HG03066 (cell line): ENCODE data around the gene CD82.

Experiments
- ATAC-seq: cut with Tn5 transposase; IDR thresholded peaks from one replicate; pipeline ENCODE4 v1.9.1; 2021; ENCODE audit warnings: low read depth; ENCODE audit not compliant: unreplicated experiment

Gene CD82

DNA sequence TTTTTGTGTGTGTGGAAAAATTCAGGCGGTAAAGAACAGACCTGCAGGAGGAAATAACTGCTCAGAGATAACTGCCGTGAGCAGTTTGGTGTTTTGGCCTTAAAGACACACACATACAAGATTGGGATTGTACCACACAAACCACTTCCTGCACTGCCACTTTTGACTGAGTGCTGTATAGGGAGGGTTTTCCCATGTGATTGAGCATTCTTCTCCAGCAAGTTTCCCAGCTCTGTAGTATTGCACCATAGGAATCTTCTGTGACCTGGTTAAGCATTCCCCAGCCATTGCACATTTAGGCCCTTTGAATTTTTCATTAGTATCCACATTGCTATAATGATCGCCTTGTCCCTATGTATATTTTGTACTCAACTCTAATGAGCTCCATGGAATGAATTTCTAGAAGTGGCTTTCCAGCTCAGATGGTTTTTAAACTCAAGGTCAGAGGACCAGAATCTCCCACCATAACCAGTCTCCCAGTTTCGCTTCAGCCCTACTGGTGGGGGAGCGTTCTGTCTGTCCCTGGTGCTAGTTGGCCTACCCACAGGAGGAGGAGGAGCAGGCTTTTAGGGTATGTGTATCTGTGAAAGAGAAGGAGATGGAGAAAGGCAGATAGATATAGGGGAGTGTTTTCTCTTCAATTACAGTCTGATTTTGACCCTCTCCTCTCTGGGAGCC, 9.3 kb downstream of the CD82 start:
- ATAC-seq = no peak

DNA sequence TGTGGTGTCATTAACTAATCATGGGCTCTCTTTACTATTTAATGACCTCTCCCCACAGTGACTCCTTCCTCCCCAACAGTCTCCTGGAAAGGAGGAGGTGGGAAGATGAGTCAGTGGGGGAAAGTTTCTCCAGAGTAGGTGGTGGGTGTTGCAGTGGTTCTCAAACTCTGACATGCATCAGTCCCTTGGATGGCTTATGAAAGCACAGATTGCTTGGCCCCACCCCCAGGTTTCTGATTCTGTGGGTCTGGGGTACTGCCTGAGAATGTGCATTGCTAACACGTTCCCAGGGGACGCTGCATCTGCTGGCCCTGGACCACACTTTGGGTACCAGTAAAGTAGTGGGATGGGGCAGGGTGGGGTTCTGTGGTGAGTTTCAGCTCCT, 9.8 kb downstream of the CD82 start:
- no peak for ATAC-seq

- ATAC-seq = no peak
Observed at GRCh38 chr11:44575962-44576361, 10.5 kb downstream of the CD82 start.

- ATAC-seq = no peak
Observed at GRCh38 chr11:44576656-44577055, 11.2 kb downstream of the CD82 start.

DNA sequence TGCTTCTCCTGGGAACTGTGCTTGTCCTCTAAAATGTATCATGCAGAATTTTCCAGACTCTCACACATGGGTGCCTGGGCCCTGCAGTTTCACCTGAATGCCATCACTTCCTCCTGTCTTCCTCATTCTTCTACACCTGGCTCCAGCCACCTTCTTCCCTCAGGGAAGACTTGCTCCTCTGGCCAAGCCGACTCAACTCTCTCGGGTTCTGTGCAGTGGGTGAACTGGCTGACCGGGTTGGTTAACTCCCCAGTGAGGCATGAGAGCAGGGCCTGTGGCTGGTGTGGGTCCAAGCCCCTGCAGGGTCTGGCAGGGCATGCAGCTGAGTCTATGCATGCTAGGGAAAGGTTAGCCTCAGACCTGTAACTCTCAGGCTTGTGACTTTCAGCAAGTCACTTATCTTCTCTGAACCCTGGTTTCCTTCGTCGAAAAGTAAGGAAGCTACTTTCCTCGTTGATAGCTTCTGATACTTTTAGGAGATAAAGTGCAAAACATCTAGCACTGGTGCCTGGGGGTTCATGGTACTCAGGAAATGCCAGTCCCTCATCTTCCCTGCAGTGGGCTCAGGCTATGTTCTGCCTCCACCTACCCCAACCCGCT, 11.9 kb downstream of the CD82 start:
- ATAC-seq = no peak

DNA sequence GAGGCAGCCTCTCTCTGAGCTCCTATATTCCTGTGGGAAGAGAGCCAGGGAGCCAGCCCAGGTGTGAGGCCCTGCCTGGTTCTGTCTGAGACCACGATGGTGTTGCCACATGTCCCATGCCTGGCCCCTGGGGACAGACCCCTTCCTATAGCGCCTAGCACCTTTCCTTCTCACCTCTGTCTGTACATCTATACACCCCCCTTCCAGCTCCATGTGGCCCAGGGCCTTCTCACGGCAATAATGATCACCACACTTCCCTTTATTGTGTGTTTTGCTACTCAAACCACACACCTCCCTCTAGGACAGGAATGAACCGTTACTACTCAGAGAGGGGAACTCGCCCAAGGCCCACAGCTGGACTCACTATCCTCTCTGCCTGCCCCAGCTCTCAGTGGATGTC, 12.8 kb downstream of the CD82 start:
- no peak for ATAC-seq

GRCh38 chr11:44579302-44579761, 13.9 kb downstream of the CD82 start:
- no peak for ATAC-seq

GRCh38 chr11:44580701-44581100, 15.2 kb downstream of the CD82 start:
- no peak for ATAC-seq

GRCh38 chr11:44581246-44581645, 15.8 kb downstream of the CD82 start:
- no peak for ATAC-seq

- ATAC-seq = no peak
Observed at GRCh38 chr11:44582641-44583352, 17.3 kb downstream of the CD82 start.

- no peak for ATAC-seq
Observed at GRCh38 chr11:44583353-44583669, 17.8 kb downstream of the CD82 start.

DNA sequence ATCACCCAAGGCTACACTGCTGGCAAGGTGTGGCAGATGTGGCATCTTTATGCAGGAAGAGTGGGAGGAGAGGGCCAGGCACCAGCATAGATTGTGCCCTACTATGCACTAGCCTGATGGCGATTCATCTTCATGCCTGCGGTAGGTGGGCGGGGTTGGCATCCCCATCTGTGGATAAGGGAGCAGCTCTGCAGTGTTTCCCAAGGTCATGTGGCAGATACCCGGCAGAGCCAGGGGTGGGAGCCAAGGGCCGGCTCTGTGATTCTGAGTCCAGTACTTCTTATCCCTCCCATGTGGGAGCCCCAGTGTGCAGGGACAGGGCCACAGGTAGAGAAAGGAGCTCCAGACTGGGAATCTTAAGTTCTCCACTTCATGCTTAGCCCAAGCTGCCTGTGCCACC, 20.0 kb downstream of the CD82 start:
- no peak for ATAC-seq

- no peak for ATAC-seq
Observed at GRCh38 chr11:44589301-44589700, 23.8 kb downstream of the CD82 start.

- ATAC-seq = no peak
Observed at GRCh38 chr11:44590769-44591168, 25.3 kb downstream of the CD82 start.

DNA sequence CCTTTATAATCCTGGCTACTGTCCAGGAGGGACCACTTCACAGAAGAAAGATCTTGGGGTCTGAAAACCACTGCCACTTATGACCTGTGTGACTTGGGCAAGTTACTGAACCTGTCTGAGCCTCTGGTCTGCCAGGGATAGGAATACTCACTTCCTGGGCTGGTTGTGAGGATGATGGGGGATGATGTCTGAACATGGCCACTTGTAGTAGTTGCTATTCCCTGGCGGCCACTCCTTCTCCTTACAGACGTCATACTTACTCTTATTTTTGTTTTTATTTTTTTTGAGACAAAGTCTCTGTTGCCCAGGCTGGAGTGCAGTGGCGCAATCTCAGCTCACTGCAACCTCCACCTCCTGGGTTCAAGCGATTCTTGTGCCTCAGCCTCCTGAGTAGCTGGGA, 26.1 kb downstream of the CD82 start:
- no peak for ATAC-seq

GRCh38 chr11:44592125-44592940, 26.9 kb downstream of the CD82 start:
- ATAC-seq = no peak

DNA sequence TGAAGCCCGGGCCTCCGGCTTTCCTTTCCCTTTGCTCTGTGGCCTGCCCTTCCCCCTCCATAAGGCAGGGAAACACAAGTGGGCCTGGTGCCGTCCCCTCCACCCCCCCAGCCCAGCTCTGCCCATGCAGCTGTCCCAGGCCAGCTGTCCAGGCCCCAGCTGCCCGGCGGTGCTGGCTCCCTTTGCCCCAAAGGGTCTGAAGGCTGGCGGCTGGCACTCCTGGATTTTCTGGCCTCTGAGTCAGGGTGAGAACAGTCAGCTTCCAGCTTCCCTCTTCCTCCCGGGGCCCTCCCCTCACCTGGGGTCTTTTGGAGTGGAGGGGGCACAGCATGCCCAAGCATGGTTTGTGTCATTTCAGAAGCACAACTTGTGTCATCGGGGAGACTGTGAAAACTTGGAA, 27.8 kb downstream of the CD82 start:
- no peak for ATAC-seq

GRCh38 chr11:44595006-44595405, 29.5 kb downstream of the CD82 start:
- no peak for ATAC-seq

DNA sequence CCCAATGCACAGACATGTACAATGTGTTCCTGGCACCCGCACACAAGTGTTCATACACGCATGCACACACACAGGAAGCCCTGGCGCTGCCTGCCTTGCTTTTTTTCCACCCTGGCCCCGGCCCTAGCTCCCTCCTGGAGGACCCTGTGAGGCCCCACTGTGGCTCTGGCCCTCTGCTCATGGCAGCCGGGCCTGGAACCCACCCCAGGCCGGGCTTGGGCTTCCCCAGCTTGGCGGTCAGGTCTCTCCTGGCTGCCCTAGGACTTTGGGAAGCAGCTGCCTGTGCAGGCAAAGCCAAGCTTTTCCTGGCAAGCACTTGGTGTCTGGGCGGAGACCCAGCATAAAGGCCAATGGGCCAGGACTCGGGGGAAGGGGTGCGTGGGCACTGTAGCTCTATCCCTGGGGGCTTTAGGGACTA, 30.5 kb downstream of the CD82 start:
- no peak for ATAC-seq

- peak; percentile 32 for ATAC-seq
Observed at GRCh38 chr11:44596525-44597276, 31.2 kb downstream of the CD82 start.
